Stimulated activated CD4-positive, alpha-beta T cell treated with anti-CD3 and anti-CD28 coated beads, TNF-alpha, amount 100 ng/mL, for 24 hours (primary cell): Measurements from ENCODE around the gene RAB3C.
"Not testable (repeated sequence)": the region's sequence is repeated elsewhere in the genome, so short reads cannot be mapped to it uniquely, and the experiment has no call there.

Experiments used
- DNase-seq, 3 experiments: peaks; one replicate each; pipeline ENCODE4 v3.0.0-alpha.2; 2020; ENCODE audit warnings: low read depth in 3 of 3

The RAB3C gene, protein sequence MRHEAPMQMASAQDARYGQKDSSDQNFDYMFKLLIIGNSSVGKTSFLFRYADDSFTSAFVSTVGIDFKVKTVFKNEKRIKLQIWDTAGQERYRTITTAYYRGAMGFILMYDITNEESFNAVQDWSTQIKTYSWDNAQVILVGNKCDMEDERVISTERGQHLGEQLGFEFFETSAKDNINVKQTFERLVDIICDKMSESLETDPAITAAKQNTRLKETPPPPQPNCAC

DNA sequence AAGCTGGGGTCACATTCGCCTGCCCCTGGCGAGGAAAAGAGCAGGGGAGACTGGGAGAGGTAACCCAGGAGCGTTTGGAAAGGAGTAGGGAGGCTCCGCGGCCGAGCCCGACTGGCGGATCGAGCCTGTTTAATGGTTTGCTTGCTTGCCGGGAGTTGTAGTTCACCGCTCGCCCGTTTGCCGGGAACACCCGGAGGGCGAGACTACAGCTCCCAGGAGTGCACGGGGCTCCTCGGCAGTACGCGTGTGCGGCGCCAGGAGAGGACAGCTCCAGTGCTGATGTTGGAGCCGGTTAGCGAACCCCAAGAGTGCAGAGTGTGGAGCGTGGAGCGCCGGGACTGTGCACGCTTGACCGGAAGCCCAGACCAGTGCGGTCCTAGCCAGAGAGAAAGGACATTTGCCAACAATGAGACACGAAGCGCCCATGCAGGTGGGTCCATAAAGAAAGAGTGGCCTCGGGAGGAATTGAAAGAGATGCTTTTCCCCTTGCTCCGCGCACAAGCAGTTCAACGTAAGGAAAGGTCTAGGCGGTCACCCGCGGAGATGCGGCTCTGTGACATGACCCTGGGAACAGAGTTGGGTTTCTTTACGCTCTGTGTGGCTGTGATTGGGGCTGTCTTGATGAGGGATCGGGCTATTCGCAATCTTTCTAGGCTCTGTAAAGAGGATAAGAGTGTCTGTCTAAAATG lies at the start of gene RAB3C:
Gene RAB3C (plus strand): TSS at position 273 of the 689 bp plus-strand sequence. CDS start 134 bp downstream, at position 407.
- DNase-seq, result peak; percentile 10 to 63 (median 26)

DNA sequence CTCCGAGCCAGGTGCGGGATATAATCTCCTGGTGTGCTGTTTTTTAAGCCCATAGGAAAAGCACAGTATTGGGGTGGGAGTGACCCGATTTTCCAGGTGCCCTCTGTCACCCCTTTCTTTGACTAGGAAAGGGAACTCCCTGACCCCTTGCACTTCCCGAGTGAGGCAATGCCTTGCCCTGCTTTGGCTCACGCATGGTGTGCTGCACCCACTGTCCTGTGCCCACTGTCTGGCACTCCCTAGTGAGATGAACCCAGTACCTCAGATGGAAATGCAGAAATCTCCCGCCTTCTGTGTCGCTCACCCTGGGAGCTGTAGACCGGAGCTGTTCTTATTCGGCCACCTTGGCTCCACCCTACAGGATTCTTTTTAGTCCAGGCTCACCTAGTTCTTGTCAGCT lies 40.9 kb upstream of the RAB3C start:
- not testable (repeated sequence) for DNase-seq

DNA sequence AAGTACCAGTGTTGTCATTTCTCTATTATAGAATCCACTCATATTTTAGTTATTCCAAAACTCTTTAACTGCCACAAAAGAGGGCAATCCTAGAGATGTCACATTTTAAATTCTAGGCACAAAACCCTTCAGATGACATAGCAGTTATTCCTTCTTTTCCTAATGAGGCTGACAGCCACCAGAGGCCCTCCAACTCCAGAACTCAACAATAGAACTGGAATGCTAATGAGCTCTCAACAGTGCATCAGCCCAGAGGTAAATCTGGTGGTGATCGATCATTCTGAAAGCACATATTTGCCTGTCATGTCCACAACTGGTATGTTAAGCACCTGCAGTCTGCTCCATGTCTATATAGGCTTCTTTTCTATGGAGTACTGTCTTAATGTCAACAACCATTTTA lies 40.2 kb upstream of the RAB3C start:
- no peak for DNase-seq

DNA sequence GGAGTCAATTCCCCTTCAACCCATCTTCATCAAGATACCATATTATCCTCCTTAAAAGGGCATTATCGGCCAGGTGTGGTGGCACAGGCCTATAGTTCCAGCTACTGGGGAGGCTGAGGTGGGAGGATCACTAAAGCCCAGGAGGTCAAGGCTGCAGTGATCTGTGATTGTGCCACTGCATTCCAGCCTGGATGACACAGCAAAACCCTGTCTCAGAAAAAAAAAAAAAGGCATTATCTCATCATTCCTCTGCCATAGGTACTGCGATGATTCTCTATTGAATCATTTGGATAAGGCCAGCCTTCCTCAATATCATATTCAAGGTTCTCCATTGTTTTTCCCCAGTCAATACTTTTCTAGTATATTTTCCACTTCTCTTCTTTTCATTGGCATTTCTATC lies 39.2 kb upstream of the RAB3C start:
- DNase-seq, result no peak

DNA sequence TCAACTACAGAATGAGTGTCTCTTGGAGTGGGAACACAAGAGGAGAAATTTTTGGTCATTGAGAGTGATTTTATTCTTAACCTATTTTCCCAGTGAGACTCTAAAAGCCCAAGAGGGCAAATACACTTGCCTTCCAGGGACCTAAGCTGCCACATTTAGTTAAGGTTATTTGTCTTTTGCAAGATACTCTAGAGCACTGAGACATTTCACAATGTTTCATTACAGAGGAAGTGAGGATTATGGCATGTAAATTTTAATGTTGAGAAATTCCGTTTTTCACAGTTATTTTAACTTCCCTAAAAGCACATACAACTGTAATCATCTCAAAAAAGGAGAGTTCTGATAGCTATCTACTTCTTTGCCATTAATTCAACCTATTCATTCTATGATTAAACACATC lies 38.7 kb upstream of the RAB3C start:
- DNase-seq, result no peak

DNA sequence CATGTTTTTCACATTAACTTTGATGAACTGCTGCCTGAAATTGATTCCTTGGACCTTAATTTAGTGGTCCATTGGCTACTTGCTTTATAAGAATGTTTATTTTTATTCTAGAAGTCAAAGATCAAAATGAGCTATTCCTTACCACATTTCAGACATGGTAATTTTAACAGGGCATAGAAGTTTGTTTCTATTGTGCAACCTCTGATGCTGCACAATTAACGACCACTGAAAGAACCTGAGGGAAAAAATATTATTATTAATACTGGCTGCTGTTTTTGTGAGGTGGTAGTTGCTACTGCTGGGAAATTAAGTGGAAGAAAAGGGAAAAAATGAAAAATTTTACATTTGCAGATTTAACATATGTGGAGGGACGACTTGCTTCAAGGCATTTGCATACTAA lies 37.9 kb upstream of the RAB3C start:
- no peak for DNase-seq

DNA sequence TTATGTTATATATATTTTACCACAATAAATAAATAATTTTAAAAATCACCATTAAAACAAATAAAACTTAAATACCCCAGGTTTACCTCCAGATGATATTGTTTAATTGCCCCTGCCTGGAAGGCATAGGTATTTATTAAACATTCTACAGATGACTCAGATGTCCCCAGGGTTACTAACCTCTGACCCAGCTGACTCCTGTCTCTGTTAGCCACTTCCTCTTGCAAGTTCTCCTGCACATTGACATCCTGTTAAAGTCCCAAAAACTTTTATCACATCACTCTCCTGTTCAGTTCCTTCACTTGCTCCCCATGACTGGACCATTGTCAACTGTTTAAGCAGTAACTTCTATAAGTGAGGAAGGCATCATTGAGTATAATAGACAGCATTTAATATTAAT lies 37.0 kb upstream of the RAB3C start:
- DNase-seq, result no peak

DNA sequence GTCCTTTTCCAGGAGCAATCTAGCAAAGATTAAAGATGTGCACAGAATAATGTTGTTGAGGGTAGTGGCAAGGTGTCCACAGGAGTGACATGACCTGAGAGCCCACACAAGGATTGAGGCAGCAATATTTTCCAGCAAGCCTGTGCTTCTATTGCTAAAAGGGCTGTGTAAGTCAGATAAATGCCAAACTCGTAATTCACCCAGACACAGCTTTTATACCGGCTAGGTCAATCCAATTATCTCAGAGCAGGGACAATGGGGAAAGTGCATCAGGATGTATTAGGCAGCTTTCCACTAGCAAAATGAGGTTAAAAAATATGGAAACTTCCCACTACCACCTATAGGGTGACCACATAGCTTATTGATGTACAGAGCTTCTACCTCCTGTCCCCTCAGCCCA lies 34.8 kb upstream of the RAB3C start:
- DNase-seq, result no peak

DNA sequence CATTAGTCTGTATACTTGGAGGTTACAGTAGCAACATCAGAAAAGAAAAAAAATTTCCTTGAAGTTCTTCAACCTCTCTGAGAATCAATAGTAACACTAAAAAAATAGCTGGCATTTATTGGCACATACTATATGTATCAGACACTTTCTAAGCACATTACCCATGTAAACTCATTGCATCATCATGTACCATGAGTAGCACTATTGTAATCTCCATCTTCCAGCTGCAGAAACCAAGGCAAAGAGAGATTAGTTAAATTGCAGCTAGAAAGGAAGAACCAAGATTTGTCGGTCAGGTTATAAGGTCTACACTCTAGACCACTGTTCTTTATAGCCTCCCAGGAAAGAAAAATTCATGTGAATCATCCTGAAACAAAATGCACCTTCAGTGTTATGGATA lies 31.4 kb upstream of the RAB3C start:
- DNase-seq, result no peak

DNA sequence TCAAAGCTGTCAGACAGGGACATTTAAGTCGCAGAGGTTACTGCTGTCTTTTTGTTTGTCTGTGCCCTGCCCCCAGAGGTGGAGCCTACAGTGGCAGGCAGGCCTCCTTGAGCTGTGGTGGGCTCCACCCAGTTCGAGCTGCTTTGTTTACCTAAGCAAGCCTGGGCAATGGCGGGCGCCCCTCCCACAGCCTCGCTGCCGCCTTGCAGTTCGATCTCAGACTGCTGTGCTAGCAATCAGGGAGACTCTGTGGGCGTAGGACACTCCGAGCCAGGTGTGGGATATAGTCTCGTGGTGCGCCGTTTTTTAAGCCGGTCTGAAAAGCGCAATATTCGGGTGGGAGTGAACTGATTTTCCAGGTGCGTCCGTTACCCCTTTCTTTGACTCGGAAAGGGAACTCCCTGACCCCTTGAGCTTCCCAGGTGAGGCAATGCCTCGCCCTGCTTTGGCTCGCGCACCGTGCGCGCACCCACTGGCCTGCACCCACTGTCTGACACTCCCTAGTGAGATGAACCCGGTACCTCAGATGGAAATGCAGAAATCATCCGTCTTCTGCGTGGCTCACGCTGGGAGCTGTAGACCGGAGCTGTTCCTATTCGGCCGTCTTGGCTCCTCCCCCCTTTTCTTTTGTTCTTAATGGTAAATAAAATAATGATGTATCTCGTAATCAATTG lies 25.1 kb upstream of the RAB3C start:
- DNase-seq, result not testable (repeated sequence)

DNA sequence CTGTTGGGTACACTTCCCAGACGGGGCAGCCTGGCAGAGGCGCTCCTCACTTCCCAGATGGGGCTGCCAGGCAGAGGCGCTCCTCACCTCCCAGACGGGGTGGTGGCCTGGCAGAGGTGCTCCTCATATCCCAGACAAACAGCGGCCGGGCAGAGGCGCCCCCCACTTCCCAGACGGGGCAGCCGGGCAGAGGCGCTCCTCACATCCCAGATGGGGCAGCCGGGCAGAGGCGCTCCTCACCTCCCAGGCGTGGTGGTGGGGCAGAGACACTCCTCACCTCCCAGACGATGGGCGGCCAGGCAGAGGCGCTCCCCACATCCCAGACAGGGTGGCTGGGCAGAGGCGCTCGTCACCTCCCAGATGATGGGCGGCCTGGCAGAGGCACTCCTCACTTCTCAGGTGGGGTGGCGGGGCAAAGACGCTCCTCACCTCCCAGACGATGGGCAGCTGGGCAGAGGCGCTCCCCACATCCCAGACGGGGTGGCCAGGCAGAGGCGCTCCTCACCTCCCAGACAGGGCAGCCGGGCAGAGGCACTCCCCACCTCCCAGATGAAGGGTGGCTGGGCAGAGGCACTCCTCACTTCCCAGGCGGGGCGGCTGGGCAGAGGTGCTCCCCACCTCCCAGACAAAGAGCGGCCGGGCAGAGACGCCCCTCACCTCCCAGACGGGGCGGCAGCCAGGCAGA lies 19.7 kb upstream of the RAB3C start:
- DNase-seq, result not testable (repeated sequence)

DNA sequence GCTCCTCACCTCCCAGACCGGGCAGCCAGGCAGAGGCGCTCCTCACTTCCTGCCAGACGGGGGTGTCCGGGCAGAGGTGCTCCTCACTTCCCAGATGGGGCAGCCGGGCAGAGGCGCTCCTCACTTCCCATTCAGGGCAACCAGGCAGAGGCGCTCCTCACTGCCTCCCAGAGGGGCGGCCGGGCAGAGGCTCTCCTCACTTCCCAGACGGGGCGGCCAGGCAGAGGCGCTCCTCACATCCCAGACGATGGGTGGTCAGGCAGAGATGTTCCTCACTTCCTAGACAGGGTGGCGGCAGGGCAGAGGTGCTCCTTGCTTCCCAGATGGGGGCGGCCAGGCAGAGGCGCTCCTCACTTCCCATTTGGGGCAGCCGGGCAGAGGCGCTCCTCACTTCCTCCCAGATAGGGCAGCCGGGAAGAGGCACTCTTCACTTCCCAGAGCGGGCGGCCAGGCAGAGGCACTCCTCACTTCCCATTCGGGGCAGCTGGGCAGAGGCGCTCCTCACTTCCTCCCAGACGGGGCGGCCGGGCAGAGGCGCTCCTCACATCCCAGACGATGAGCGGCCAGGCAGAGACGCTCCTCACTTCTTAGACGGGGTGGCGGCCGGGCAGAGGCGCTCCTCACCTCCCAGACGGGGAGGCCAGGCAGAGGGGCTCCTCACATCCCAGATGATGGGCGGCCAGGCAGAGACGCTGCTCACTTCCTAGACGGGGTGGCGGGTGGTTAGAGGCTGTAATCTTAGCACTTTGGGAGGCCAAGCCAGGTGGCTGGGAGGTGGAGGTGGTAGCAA lies 18.6 kb upstream of the RAB3C start:
- DNase-seq, result not testable (repeated sequence)

DNA sequence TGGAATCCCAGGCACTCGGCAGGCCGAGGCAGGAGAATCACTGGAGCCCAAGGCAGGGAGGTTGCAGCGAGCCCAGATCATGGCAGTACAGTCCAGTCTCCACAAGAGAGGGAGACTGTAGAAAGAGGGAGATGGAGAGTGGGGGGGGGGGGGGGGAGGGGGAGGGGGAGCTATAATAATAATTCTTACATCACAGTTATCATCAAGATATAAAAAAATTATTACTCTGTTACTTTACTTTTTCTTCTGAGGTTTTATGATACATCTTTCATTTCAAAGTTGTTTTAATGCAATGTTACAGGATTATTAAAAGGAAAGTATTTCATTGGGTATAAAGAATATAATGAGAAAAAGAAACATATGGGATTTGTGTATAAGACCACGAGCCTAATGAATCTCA lies 17.8 kb upstream of the RAB3C start:
- no peak for DNase-seq

DNA sequence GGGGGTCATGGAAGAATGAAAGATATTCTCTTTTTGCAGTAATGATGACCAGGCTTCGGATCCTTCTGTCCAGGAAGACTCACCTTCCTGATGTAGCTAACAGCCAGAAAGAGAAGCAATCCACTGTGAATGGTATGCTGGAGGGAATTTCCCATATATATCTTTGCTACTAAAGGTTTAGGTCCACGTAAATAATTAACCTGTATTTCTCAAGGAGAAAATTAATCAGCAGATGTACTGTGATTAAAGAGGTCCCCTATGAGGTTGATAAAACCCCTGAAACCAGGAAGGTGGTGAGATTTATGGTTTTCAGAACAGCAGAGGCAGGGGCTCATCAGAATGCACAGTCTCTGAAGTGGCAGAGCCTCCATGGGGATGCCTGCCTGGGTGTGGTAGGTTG lies 11.4 kb upstream of the RAB3C start:
- no peak for DNase-seq

DNA sequence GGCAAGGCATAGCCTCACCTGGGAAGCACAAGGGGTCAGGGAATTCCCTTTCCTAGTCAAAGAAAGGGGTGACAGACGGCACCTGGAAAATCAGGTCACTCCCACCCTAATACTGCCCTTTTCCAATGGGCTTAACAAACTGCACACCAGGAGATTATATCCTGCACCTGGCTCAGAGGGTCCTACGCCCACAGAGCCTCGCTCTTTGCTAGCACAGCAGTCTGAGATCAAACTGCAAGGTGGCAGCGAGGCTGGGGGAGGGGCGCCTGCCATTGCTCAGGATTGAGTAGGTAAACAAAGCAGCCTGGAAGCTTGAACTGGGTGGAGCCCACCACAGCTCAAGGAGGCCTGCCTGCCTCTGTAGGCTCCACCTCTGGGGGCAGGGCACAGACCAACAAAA lies 9.9 kb upstream of the RAB3C start:
- not testable (repeated sequence) for DNase-seq

DNA sequence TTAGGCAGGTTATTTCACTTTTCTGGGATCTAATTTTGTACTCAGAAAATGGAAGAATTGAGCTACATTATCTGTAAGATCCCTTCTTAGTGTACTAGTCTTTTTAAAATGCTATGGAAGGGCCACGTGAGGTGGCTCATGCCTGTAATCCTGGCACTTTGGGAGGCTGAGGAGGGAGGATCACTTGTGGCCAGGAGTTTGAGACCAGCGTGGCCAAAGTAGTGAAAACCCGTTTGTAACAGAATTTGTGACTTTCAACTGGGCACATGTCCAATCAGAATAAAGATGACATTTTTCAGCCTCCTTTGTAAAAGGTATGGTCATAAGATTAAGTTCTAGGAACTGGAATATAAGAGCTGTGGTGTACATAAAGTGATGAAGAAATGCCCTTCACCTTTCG lies 3.1 kb upstream of the RAB3C start:
- no peak for DNase-seq

DNA sequence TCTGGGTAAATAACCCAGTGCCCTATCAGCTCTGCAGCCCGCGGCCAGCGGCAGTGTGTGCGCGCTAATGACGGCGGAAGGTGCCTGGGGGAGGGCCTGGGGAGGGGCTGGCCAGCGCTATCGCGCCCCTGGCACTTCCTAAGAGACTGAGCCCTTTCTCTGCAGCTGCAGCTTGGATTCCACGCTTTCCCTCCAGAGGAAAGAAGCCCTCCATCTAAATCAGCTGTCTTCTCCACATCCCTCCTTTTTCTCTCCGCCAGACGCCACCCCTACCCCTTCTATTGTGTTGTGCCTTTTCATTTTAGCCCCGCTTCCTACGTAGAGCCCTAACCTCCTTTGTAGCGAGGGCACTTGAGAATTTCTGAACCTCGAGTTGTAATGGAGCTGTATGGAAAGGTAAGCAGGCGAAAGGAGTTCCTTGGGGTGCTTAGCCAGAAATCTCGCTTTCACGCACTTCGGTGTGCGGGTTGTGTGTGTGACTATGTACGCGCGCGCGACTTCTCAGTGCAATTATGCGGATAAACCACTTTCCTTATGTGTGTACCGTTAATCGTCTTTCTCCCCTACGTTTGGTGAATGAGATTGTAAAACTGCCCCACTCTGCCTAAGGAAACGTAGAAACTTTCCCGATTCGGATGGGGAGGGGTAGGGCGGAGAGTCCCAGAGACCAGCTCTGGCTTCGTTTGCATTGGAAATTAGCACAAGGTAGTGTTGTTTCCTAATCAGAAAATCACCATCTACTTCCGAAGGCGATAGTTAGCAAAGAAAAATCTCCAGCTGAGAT lies 664 bp upstream of the RAB3C start:
- DNase-seq, result no peak

DNA sequence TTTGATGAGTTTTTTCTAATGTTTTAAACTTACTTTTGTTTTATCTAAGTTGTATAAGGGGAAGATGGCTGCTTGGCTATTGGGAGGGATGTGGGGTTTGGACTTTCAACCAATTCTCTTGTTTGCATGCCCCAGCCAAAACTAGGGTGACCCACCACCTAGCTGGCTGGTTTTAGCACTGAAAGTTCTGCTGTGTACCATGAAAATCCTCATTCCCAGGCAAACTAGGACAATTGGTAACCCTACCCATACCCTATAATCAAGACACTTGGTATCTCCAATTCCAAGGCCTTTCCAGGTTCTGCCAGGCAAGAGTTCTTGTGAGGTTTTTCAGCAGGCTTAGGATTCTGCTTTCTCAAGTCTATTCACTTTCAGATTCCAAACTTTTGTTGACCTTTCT lies 13.1 kb downstream of the RAB3C start:
- no peak for DNase-seq

DNA sequence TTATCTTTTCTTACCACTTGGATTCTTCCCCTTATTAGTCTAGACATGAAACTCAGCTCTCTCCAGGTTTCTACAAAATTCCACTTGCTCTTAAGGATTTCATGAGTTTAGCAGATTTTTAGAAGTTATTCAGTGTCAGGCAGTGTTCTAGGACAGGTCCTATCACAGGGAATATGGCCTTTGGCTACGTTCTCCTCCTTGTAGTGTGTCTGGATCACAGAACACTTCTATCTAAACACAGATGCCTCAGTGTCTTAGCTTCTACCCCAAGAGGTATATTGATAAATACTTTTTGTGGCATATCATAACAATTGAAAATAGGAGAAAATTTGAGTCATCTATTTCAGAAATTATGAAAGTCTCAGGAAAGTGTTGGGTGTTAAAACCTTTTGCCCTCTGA lies 15.6 kb downstream of the RAB3C start:
- DNase-seq, result no peak

DNA sequence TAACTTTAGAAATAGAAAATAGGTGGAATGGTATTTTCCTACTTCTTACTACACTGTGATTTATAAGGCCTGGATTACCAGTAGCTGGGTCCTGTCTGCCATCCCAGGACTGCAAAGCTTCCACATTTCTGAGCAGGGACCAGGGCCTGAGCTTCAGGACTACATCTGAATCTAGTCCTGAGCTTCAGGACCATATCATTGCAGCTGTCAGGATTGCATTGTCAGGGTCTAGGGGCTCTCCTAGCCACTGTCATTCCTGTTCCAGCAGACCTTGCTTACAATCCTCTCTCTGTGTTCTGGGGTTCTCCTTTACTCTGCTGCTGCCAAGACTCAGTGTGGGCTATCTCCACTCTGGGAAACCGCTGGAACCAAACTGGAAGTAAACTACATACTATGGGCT lies 16.3 kb downstream of the RAB3C start:
- DNase-seq, result no peak

DNA sequence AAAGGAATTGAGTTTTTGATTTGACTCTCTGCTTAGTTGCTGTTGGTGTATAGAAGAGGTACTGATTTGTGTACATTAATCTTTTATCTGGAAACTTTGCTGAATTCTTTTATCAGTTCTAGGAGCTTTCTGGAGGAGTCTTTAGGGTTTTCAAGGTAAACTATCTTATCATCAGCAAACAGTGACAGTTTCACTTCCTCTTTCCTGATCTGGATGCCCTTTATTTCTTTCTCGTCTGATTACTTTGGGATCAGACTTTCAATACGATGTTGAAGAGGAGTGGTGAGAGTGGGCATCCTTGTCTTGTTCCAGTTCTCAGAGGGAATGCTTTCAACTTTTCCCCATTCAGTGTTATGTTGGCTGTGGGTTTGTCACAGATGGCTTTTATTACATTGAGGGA lies 17.7 kb downstream of the RAB3C start:
- not testable (repeated sequence) for DNase-seq
